Activated CD8-positive, alpha-beta memory T cell treated with anti-CD3 and anti-CD28 coated beads, Interleukin-2, amount 50 U/mL, for 1 hour (primary cell): Measurements from ENCODE around the gene SPG7.
"Not testable (repeated sequence)": the region's sequence is repeated elsewhere in the genome, so short reads cannot be mapped to it uniquely, and the experiment has no call there.

Experiments
- DNase-seq: peaks from one replicate; pipeline ENCODE4 v3.0.0-alpha.2; 2020; ENCODE audit errors: extremely low read depth

Gene SPG7

DNA sequence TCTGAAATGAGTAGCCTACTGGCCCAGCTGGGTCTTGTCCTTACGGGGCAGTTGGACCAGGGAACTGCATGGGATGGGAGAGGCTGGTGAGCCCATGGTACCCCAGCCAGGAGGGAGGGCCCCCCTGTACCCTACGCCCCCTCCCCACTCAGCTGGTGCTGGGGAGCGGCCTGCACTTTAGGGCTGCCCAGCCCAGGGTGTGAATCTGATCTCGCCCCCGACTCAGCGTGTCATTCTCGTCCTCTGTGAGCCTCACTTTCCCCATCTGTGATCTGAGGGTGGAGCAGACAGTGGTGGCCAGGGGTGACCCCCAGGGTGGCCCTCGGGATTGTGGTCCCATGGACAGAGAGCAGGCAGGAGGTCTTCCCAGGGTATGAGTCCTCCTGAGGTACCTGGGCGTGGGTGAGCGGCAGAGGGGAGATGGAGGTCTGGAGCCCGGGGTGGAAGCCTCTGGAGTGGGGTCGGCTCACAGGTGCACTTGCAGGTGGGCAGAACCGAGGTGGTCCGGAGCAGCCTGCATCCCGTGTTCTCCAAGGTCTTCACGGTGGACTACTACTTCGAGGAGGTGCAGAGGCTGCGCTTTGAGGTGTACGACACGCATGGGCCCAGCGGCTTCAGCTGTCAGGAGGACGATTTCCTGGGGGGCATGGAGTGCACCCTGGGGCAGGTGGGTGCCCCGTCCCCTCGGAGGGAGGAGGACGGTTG, 69.0 kb downstream of the SPG7 start:
- DNase-seq, result no peak

GRCh38 chr16:89579351-89579750, 71.1 kb downstream of the SPG7 start:
- no peak for DNase-seq

GRCh38 chr16:89581045-89581695, 73.0 kb downstream of the SPG7 start:
- no peak for DNase-seq

GRCh38 chr16:89581861-89582563, 73.8 kb downstream of the SPG7 start:
- DNase-seq, result no peak

GRCh38 chr16:89582614-89583196, 74.5 kb downstream of the SPG7 start:
- no peak for DNase-seq

DNA sequence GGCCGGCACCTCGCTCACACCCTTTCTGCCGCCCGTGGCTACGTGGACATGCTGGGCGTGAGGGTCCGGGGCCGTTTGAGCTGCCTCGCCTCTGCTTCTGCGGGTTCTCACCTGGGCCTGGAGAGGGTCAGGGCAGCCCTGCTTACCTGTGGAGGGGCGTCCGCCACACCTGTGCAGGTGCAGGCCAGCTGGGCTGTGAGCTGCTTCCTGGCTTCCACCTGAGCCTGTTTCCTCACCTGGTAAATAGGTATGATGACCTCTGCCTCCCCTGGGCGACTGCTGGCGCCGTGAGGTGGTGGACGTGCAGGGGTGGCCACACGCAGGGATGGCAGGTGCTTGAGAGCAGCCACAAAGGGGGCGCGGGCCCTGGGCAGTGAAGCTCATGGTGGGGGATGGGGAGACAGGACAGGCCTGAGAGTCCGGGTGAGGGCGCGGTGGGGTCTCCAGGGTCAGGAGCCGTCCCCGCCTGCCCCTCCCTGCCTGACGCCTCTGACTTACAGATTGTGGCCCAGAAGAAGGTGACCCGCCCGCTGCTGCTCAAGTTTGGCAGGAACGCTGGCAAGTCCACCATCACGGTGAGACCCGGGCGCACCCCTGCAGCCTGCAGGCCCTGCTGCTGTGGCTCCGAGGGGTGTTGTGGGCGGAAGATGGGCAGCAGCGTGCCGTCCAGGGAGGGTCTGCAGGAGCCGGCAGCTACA, 75.1 kb downstream of the SPG7 start:
- no peak for DNase-seq

DNA sequence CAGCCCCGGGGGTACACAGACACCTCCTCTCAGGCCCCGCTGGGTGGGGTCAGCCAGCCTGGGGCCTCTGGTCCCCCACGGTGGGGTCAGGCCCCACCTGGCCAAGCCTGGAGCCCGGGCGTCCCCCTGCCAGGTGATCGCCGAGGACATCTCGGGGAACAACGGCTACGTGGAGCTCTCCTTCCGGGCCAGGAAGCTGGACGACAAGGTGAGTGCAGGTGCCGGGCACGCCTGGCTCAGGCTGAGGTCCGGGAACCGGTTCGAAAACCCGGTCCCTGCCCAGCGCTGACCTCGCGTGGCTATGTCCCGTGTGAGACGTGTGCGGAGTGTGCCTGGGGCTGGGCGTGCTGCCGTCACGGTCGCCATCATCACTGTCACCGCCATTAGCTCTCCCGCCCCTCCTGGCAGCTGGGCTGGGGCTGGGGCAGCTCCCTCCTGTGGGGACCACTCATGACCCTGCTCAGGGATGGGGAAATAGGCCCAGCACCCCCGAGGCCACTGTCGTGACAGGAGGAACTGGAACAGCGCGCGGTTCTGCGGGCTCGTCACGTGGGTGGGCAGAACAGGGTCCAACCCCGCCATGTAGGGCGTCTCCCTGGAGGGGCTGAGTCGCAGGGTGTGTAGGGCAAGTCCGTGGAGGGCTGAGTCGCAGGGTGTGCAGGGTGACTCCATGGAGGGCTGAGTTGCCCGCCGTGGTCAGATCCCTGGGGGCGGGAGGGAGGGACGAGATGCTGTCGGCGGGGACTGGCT, 75.9 kb downstream of the SPG7 start:
- DNase-seq, result no peak

- no peak for DNase-seq
These were observed 76.8 kb downstream of the SPG7 start for GRCh38 chr16:89584768-89585549.

GRCh38 chr16:89586218-89586617, 78.0 kb downstream of the SPG7 start:
- no peak for DNase-seq

- DNase-seq, result no peak
These were observed 78.7 kb downstream of the SPG7 start for GRCh38 chr16:89586853-89587252.

- not testable (repeated sequence) for DNase-seq
These were observed 79.5 kb downstream of the SPG7 start for GRCh38 chr16:89587676-89588075.

GRCh38 chr16:89588413-89589109, 80.4 kb downstream of the SPG7 start:
- DNase-seq, result no peak

DNA sequence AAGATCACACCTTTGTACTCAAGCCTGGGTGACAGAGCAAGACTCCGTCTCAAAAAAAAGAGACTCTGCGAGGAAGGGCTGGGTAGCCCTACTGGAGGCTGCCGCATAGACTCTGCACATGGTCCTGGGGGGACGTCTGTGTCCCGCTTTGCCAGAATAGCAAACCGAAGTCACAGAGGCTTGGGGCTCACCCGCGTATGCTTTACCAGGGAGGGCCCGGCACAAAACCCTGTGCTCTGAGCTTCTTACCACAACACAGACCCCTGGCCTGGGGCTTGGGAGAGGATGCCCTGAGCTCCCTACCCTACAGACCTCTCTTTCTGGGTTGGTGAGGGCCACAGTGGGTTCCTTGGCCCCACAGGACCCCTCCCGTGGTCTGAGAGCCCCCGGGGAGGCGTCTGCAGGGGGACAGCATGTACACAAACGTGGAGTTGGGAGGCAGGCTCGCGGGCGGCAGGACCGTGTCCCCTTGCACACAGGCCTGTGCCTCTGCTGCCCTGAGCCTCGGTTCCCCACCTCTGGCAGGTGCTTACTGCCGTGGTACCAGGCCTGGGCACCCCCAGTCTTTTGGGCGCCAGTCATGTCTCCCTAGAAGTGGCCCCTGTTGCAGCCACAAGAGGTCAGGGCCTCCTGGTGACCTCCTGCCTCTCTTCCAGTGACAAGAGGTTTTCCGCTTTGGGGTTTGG, 81.2 kb downstream of the SPG7 start:
- no peak for DNase-seq

DNA sequence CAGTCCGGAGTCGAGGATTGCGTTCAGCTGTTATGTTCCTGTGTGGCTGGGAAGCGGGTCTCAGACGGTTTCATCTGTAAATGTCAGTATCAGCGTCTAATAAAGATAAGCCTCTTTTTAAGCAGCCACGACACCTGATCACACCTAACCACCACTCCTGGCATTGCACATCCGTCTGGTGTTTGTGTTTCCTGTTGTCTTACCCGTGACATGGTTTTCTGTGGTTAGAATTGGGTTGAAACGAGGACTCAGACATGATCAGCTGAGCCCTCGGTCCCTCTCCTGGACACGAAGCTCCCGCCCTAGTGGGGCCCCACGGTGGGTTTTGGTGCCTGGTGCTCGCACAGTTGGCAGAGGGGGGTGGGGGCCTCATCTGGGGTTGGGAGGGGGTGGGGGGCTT, 85.6 kb downstream of the SPG7 start:
- DNase-seq, result peak; percentile 25

- no peak for DNase-seq
These were observed 87.3 kb downstream of the SPG7 start for GRCh38 chr16:89595330-89596060.

DNA sequence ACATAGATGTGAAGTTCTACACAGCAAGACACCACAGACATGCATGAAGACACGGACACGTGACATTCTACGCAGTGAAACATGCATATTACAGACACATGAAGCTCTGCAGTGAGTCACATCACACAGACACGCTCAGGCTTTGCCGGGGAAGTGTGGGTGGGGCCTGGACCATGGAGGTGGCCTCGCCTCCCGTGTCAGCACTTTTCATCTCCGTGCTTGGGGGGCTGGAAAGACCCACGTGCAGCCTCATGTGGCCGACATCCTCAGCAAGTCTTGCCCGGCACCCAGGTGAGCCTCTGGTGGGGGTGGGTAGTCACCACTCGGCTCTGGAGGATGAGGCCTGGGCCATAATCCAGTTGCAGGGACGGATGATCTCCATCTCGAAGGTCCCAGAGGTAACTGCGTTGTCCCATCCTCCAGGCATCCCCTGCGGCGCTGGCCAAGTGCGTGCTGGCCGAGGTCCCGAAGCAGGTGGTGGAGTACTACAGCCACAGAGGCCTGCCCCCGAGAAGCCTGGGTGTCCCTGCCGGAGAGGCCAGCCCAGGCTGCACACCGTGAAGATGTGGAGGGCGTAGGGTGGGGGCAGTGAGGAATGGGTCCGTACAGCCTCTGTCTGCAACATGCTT, 88.0 kb downstream of the SPG7 start:
- DNase-seq, result no peak

DNA sequence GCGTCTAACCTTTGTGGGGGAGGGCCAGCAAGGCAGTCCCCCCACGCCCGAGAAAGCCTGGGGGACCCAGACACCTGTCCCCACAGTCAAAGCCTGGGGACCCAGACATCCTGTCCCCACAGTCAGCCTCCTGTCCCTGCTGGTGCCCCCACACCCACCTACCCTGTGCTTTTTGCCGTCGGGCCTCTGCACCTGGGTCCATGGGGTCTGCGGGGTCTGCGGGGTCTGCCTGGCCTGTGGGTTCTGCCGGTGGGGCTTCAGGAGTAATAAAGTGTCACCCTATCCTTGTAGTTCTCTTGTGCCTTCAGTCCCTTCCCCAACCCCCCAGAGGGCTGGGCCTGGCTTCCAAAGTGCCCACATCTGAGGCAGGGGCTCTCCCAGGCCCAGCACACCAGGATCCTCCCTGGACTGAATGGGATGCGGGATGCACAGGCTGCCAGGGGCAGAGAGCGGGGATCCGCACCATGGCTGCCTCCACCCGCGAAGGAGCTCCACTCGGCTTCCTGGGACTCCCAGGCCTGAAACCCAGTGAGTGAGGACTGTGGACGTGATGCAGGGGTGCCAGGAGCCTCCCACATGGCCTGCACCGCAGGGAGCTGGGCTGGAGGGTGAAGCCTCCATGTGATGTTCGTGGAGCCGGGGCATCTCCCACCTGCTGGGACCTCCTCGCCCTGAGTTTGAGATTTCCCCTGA, 88.9 kb downstream of the SPG7 start:
- DNase-seq, result no peak

GRCh38 chr16:89598199-89598598, 90.0 kb downstream of the SPG7 start:
- DNase-seq, result no peak
